ENCODE measurements around the gene ZFP64.

The ZFP64 gene

DNA sequence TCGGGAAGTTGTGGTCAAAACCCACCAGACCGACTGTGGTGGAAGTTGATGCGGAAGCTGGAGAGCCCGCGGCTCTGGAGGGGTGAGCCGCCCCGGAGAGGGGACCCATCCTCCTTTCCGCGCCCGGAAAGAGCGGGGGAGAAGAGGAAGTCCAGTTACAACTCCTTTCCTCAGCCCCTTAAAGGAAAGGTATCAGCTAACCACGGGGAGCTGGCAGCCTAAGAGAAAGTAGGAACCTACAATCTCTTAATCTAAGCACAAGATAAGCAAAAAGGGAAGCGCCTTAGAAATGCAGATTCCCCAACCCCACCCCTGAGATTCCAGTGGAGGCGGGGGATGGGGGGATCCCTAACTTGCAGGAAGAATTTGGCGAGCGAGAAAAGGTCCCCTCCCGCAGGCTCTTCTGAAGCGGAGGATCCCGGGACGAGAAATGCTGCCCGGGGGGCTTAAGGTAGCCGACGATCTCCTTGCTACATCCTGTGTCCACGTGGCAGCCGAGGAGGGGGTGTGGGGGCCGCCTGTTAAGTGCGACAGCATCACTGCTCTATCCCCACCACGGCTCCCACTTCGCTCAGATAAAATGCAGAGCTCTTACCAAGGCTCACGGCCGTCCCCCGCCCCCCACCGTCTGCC lies 87.5 kb downstream of the ZFP64 start:
- peak; percentile 35 for DNase-seq

GRCh38 chr20:52103335-52103912 lies 88.2 kb downstream of the ZFP64 start:
- peak; percentile 35 for DNase-seq

GRCh38 chr20:52102559-52102958 lies 89.0 kb downstream of the ZFP64 start:
- DNase-seq, result no peak

GRCh38 chr20:52102126-52102525 lies 89.5 kb downstream of the ZFP64 start:
- DNase-seq, result no peak

Measured in fibroblast of skin of scalp (primary cell).